GM19035 (cell line): Measurements from ENCODE around the gene HS6ST1.

Source experiments
- ATAC-seq: cut with Tn5 transposase; IDR thresholded peaks from one replicate; pipeline ENCODE4 v1.9.1; 2021; ENCODE audit not compliant: unreplicated experiment

Gene HS6ST1

GRCh38 chr2:128318776-128319464 is at the start of gene HS6ST1:
TSS of gene HS6ST1 (minus strand) at chr2:128318868. CDS start at chr2:128318563, 305 bp downstream.
- peak; percentile 74 for ATAC-seq

- ATAC-seq, result no peak
These were observed 49.1 kb upstream of the HS6ST1 start for GRCh38 chr2:128367601-128368359.

GRCh38 chr2:128366713-128367511 is 48.2 kb upstream of the HS6ST1 start:
- ATAC-seq, result no peak

- no peak for ATAC-seq
These were observed 46.7 kb upstream of the HS6ST1 start for GRCh38 chr2:128365217-128365905.

GRCh38 chr2:128364441-128364911 is 45.8 kb upstream of the HS6ST1 start:
- ATAC-seq, result no peak

- ATAC-seq, result no peak
These were observed 45.3 kb upstream of the HS6ST1 start for GRCh38 chr2:128363934-128364361.

- ATAC-seq, result no peak
These were observed 44.2 kb upstream of the HS6ST1 start for GRCh38 chr2:128362889-128363228.

GRCh38 chr2:128362176-128362888 is 43.7 kb upstream of the HS6ST1 start:
- no peak for ATAC-seq

- no peak for ATAC-seq
These were observed 42.9 kb upstream of the HS6ST1 start for GRCh38 chr2:128361376-128362131.

- no peak for ATAC-seq
These were observed 42.0 kb upstream of the HS6ST1 start for GRCh38 chr2:128360711-128361110.

GRCh38 chr2:128359841-128360240 is 41.2 kb upstream of the HS6ST1 start:
- no peak for ATAC-seq

GRCh38 chr2:128358941-128359731 is 40.5 kb upstream of the HS6ST1 start:
- no peak for ATAC-seq

- ATAC-seq, result no peak
These were observed 39.1 kb upstream of the HS6ST1 start for GRCh38 chr2:128357506-128358370.

- ATAC-seq, result no peak
These were observed 37.5 kb upstream of the HS6ST1 start for GRCh38 chr2:128356127-128356526.

GRCh38 chr2:128354726-128355470 is 36.2 kb upstream of the HS6ST1 start:
- ATAC-seq, result no peak

- ATAC-seq, result no peak
These were observed 35.5 kb upstream of the HS6ST1 start for GRCh38 chr2:128354161-128354560.

- no peak for ATAC-seq
These were observed 32.1 kb upstream of the HS6ST1 start for GRCh38 chr2:128350736-128351135.
